PFSK-1 (cell line): ENCODE results near the gene SETD2.

Source experiments
- SIN3A ChIP-seq: IDR thresholded peaks from 2 replicates; pipeline ENCODE4 v1.6.1; 2012; ENCODE audit warnings: mild to moderate bottlenecking, low read length, moderate library complexity, borderline replicate concordance; ENCODE audit not compliant: insufficient read depth
- TF ChIP-seq, protein P1 (sequence below), 2 experiments: IDR thresholded peaks; 2 replicates each; pipeline versions ENCODE4 v1.6.1 to v1.8.0; 2011 to 2012; ENCODE audit warnings: low read depth in 2 of 2, low read length in 2 of 2, control low read depth in 1 of 2, inconsistent platforms in 1 of 2, mild to moderate bottlenecking in 1 of 2, moderate library complexity in 1 of 2; ENCODE audit not compliant: insufficient read depth in 1 of 2

- TF ChIP-seq SIN3A = no peak
- TF ChIP-seq, protein P1, sequence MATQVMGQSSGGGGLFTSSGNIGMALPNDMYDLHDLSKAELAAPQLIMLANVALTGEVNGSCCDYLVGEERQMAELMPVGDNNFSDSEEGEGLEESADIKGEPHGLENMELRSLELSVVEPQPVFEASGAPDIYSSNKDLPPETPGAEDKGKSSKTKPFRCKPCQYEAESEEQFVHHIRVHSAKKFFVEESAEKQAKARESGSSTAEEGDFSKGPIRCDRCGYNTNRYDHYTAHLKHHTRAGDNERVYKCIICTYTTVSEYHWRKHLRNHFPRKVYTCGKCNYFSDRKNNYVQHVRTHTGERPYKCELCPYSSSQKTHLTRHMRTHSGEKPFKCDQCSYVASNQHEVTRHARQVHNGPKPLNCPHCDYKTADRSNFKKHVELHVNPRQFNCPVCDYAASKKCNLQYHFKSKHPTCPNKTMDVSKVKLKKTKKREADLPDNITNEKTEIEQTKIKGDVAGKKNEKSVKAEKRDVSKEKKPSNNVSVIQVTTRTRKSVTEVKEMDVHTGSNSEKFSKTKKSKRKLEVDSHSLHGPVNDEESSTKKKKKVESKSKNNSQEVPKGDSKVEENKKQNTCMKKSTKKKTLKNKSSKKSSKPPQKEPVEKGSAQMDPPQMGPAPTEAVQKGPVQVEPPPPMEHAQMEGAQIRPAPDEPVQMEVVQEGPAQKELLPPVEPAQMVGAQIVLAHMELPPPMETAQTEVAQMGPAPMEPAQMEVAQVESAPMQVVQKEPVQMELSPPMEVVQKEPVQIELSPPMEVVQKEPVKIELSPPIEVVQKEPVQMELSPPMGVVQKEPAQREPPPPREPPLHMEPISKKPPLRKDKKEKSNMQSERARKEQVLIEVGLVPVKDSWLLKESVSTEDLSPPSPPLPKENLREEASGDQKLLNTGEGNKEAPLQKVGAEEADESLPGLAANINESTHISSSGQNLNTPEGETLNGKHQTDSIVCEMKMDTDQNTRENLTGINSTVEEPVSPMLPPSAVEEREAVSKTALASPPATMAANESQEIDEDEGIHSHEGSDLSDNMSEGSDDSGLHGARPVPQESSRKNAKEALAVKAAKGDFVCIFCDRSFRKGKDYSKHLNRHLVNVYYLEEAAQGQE (IDR thresholded peaks at IDR 0.05; ENCODE audit: insufficient read depth in 1 of 2, low read depth in 2 of 2, low read length in 2 of 2) = no peak
Observed at GRCh38 chr3:47007482-47008233, 156.3 kb downstream of the SETD2 start.
